Measurements from ENCODE around the gene THBS2. TPM values are rescaled to one million over a fixed set of nuclear protein-coding genes. Genes with fewer than 3 reads are reported as not detected.

Gene THBS2
- total and polyA plus RNA-seq, 2 donors (not counting 3 experiments of a cell fraction or from before 2014, with no cell fraction given), result 0.08 TPM; not detected in 1

DNA sequence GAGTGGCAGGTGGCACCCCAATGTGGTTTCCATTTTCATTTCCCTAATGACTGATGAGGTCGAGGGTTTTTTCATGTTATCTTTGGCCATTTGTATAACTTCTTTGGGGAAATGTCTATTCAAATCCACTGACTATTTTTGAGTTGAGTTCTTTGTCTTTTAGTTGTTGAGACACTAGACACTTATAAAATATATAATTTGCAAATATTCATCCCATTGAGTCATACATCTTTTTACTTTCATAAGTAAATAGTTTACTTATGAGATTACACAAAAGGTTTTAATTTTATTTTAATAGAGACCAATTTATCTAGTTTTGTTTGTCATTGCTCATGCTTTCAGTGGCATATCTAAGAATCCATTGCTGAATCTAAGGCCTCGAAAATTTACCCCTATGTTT is 49.5 kb downstream of the THBS2 start:
- Histone ChIP-seq H3K27ac (ENCODE audit: insufficient read depth, low read depth, low read length) (no peak overlapping the region), H3K36me3 (ENCODE audit: control insufficient read depth in 2 of 2, extremely low read depth in 1 of 2, insufficient read depth in 2 of 2, low read length in 2 of 2) (no peaks in the 10 kb centered on the region), H3K27me3 (ENCODE audit: control insufficient read depth in 2 of 2, insufficient read depth in 2 of 2, low read length in 2 of 2) (no peaks in the 10 kb centered on the region), H3K9ac (replicated peaks; ENCODE audit: extremely low read depth, insufficient read depth, low read length) (no peak overlapping the region), H4K20me1 (replicated peaks; ENCODE audit: control insufficient read depth, extremely low read depth, insufficient read depth, low read length) (no peaks in the 10 kb centered on the region), H3K4me3 (replicated peaks in 1 of 3; ENCODE audit: insufficient read depth in 1 of 3, low read depth in 1 of 3, low read length in 3 of 3) (no peak overlapping the region), H3K9me1 (replicated peaks; ENCODE audit: control insufficient read depth, extremely low read depth, insufficient read depth, low read length) (no peaks in the 10 kb centered on the region), H3K4me2 (ENCODE audit: insufficient read depth, low read length) (no peak overlapping the region), H3K9me3 (replicated peaks; ENCODE audit: control insufficient read depth, insufficient read depth, low read length) (no peaks in the 10 kb centered on the region), H2AFZ (ENCODE audit: low read depth, low read length) (no peak overlapping the region), H3K79me2 (ENCODE audit: control insufficient read depth, insufficient read depth, low read length) (no peaks in the 10 kb centered on the region), H3K4me1 (ENCODE audit: control insufficient read depth, extremely low read depth, insufficient read depth, low read length) (no peaks in the 10 kb centered on the region)
- POLR2A ChIA-PET, result no interaction called here
- DNase-seq (ENCODE audit: low read depth, low spot score), result no peak
- BruUV-seq (replicated peaks), result no TSS peak
- dilution Hi-C loops (cut with MboI; ENCODE audit: extremely low pct_ligation_motif_present, low sequenced_read_pairs) (no loop called here), intact Hi-C loops (cut with micrococcal nuclease) (no loop called here)
- CTCF ChIA-PET, result no interaction called here
- TF ChIP-seq POLR2AphosphoS5 (IDR thresholded peaks at IDR 0.05; ENCODE audit: insufficient read depth, low read depth, low read length), result no peak
- no peak for TF ChIP-seq GATA2 (IDR thresholded peaks at IDR 0.05; ENCODE audit: insufficient read depth, insufficient read length, low read depth, low read length)
- no peak for TF ChIP-seq EZH2 (IDR thresholded peaks at IDR 0.05; ENCODE audit: borderline replicate concordance, low read depth, low read length, severe bottlenecking)
- no peak for TF ChIP-seq MYC (IDR thresholded peaks at IDR 0.05; ENCODE audit: low read depth, low read length)
- no peak for FAIRE-seq

DNA sequence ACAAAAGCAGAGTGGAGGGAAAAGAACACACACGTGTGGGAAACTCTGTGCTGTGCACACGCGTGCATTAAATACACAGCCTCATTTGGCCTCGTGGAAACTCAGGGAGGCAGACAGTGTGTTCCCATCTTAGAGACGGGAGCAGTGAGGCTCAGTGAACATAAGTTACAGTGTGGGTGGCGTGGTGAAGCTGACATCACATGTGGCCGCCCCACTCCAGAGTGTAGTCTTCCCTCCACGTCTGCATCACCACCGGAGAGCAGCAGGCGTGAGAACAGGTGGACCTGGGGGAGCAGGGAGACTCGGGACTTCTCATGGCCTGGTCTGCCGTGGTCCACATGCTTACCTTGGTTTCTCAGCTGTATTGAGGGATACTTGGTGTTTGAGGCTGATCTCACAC is 51.7 kb downstream of the THBS2 start:
- FAIRE-seq, result no peak
- no peaks in the 10 kb centered on the region for H3K27me3 ChIP-seq (ENCODE audit: control insufficient read depth in 2 of 2, insufficient read depth in 2 of 2, low read length in 2 of 2)
- no TSS peak for BruUV-seq (replicated peaks)
- POLR2A ChIA-PET, result no interaction called here
- H4K20me1 ChIP-seq (replicated peaks; ENCODE audit: control insufficient read depth, extremely low read depth, insufficient read depth, low read length), result no peaks in the 10 kb centered on the region
- no peaks in the 10 kb centered on the region for H3K79me2 ChIP-seq (ENCODE audit: control insufficient read depth, insufficient read depth, low read length)
- H3K4me1 ChIP-seq (ENCODE audit: control insufficient read depth, extremely low read depth, insufficient read depth, low read length), result no peaks in the 10 kb centered on the region
- no peaks in the 10 kb centered on the region for H3K9me3 ChIP-seq (replicated peaks; ENCODE audit: control insufficient read depth, insufficient read depth, low read length)
- CTCF ChIA-PET, result no interaction called here
- dilution Hi-C loops (cut with MboI; ENCODE audit: extremely low pct_ligation_motif_present, low sequenced_read_pairs), result no loop called here
- no peaks in the 10 kb centered on the region for H3K9me1 ChIP-seq (replicated peaks; ENCODE audit: control insufficient read depth, extremely low read depth, insufficient read depth, low read length)
- no peak overlapping the region for H2AFZ ChIP-seq (ENCODE audit: low read depth, low read length)
- no peak for DNase-seq (ENCODE audit: low read depth, low spot score)
- H3K27ac ChIP-seq (ENCODE audit: insufficient read depth, low read depth, low read length), result no peak overlapping the region
- no peak for TF ChIP-seq POLR2AphosphoS5 (IDR thresholded peaks at IDR 0.05; ENCODE audit: insufficient read depth, low read depth, low read length)
- TF ChIP-seq GATA2 (IDR thresholded peaks at IDR 0.05; ENCODE audit: insufficient read depth, insufficient read length, low read depth, low read length), result no peak
- TF ChIP-seq POLR2A (IDR thresholded peaks at IDR 0.05; ENCODE audit: low read depth, low read length), result no peak
- no peak for TF ChIP-seq EZH2 (IDR thresholded peaks at IDR 0.05; ENCODE audit: borderline replicate concordance, low read depth, low read length, severe bottlenecking)
- TF ChIP-seq, protein P1, sequence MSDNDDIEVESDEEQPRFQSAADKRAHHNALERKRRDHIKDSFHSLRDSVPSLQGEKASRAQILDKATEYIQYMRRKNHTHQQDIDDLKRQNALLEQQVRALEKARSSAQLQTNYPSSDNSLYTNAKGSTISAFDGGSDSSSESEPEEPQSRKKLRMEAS (IDR thresholded peaks at IDR 0.05; ENCODE audit: insufficient read depth, insufficient read length), result no peak
- TF ChIP-seq CTCF (IDR thresholded peaks at IDR 0.05; ENCODE audit: extremely low read depth in 1 of 2, insufficient read depth in 1 of 2, low read depth in 1 of 2, low read length in 2 of 2), result no peak
- TF ChIP-seq JUN (IDR thresholded peaks at IDR 0.05; ENCODE audit: borderline replicate concordance, insufficient read depth, insufficient read length, low read depth), result no peak
- no peak for TF ChIP-seq MYC (IDR thresholded peaks at IDR 0.05; ENCODE audit: low read depth, low read length)
- no peak for TF ChIP-seq FOS (IDR thresholded peaks at IDR 0.05; ENCODE audit: borderline replicate concordance, insufficient read depth, low read length)
- H3K36me3 ChIP-seq (ENCODE audit: control insufficient read depth in 2 of 2, extremely low read depth in 1 of 2, insufficient read depth in 2 of 2, low read length in 2 of 2), result no peaks in the 10 kb centered on the region
- no peak overlapping the region for H3K4me2 ChIP-seq (ENCODE audit: insufficient read depth, low read length)
- no peak overlapping the region for H3K9ac ChIP-seq (replicated peaks; ENCODE audit: extremely low read depth, insufficient read depth, low read length)
- intact Hi-C loops (cut with micrococcal nuclease), result no loop called here
- H3K4me3 ChIP-seq (replicated peaks in 1 of 3; ENCODE audit: insufficient read depth in 1 of 3, low read depth in 1 of 3, low read length in 3 of 3), result no peak overlapping the region
